AG10803 (cell line): ENCODE results near the gene SDE2.
"Not testable (repeated sequence)": the region's sequence is repeated elsewhere in the genome, so short reads cannot be mapped to it uniquely, and the experiment has no call there.

ENCODE experiments used
- DNase-seq: peaks from one replicate; pipeline ENCODE4 v3.0.0; 2010; ENCODE audit warnings: low read depth
- H3K4me3 ChIP-seq: 2 replicates; pipeline ENCODE4 v1.5.1; 2011; ENCODE audit warnings: mild to moderate bottlenecking, low read length, control low read depth
- CTCF ChIP-seq: conservative IDR thresholded peaks from 2 replicates; pipeline ENCODE4 v1.5.1; 2011; ENCODE audit warnings: mild to moderate bottlenecking, low read length, control low read depth, inconsistent platforms

SDE2 gene

GRCh38 chr1:226006686-226007085 lies 7.5 kb upstream of the SDE2 start:
- H3K4me3 ChIP-seq, result no peak overlapping the region
- TF ChIP-seq CTCF, result no peak
- DNase-seq, result no peak

DNA sequence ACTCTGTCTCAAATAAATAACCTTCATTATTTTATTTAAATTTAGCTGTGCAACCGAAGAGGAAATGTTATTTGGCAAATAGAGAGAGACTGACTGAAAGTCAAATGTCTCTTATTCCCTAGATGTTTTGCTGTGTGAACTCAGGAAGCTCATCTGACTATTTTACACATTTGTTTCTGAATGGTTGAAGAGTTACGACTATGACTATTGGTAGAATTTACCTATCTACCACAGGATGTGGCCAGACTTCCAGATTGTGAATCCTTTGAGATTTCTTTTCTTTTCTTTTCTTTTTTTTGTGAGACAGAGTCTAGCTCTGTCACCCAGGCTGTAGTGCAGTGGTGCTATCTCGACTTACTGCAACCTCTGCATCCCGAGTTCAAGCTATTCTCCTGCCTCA lies 5.3 kb upstream of the SDE2 start:
- no peak overlapping the region for H3K4me3 ChIP-seq
- no peak for DNase-seq
- TF ChIP-seq CTCF, result no peak

DNA sequence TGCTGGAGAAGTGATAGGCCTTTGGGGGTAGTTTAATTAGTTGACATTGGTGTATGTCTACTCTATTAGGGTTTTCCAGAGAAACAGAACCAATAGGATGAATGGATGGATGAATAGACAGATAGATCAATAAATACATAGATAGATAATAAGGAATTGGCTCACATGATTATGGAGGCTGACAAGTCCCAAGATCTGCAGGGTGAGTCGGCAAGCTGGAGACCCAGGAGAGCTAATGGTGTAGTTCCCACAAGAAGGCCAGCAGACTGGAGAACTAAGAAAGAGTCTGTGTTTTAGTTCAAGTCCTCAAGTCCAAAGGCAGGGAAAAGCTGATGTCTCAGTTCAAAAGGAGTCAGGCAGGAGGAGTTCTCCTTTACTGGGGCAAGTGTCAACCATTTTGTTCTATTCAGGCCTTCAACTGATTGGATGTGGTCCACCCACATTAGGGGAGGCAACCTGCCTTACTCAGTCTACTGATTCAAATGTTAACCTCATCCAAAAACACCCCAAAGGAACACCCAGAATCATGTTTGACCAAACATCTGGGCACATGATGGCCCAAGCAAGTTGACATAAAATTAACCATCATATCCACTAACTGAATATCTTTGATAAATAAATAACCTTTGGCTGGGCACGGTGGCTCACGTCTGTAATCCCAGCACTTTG lies 4.5 kb upstream of the SDE2 start:
- no peak overlapping the region for H3K4me3 ChIP-seq
- TF ChIP-seq CTCF, result no peak
- DNase-seq, result no peak

DNA sequence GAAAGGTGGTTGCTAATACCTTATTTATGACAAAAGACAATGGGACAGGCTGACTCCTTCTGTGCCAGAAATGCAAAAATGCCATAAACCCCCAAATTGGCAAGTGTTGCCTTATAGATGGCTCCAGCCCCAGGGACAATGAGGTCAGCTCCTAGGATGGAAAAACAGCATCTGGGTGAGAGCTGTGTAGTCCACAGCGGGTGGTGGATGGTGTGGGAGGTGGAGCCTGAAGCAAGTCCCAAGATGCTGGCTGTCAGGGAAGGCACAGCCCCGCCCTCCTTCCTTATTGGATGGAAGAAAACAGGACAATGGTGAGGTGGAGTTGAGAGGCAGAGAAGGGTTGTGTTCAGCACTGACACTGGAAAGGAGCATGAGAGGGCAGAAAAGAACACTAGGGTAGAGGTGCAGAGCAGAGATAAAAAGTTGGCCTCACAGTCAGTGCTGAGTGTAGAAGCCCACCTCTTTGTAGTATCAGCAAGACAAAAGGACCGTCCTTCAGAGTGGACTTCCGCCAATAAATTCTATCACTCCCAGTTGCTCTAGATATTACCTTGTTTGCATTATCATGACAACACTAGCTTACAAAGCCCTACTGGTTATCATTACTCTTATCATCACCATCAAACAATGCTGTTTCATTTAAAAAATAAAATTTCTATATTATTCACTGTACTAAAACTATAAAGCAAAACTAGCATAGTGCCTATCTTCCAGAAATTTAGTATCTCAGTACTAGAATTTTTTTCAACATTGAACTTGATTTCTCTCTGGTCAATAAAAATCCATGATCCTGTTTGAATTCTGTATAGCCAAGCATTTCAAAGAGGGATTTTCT lies 3.7 kb upstream of the SDE2 start:
- DNase-seq, result peak; percentile 82
- no peak for TF ChIP-seq CTCF
- peak overlapping the region; percentile 45 for H3K4me3 ChIP-seq

- TF ChIP-seq CTCF, result no peak
- peak overlapping the region; percentile 45 for H3K4me3 ChIP-seq
- peak; percentile 90 for DNase-seq
Observed at GRCh38 chr1:226001963-226002666, 3.0 kb upstream of the SDE2 start.

DNA sequence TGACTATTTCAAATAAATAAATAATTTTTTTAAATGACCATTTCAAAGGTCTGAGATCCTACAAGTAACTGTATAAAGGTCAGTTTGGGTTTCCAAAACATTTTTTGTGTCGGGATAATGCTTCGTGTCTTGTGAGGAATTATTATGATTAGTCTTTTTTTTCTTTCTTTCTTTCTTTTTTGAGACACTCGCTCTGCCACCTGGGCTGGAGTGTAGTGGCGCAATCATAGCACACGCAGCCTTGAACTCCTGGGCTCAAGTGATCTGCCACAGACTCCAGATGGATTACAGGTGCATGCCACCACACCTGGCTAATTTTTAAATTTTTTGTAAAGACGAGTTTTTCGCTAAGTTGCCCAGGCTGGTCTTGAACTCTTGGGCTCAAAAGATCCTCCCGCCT lies 1.9 kb upstream of the SDE2 start:
- H3K4me3 ChIP-seq, result no peak overlapping the region
- TF ChIP-seq CTCF, result no peak

GRCh38 chr1:226000493-226001081 lies 1.4 kb upstream of the SDE2 start:
- H3K4me3 ChIP-seq, DNase-seq: not testable (repeated sequence)

More for the DNA sequence above, 1.9 kb upstream of the SDE2 start:
- no peak for DNase-seq
